HG03095 (cell line): ENCODE results near the gene CCNJ.

Source experiments
- ATAC-seq: cut with Tn5 transposase; IDR thresholded peaks from one replicate; pipeline ENCODE4 v1.9.1; 2021; ENCODE audit warnings: moderate library complexity; ENCODE audit not compliant: unreplicated experiment

CCNJ gene

GRCh38 chr10:96053985-96054384 is 10.6 kb downstream of the CCNJ start:
- ATAC-seq = no peak

GRCh38 chr10:96056787-96057186 is 13.4 kb downstream of the CCNJ start:
- no peak for ATAC-seq

- ATAC-seq = no peak
Observed at GRCh38 chr10:96061232-96061631, 17.8 kb downstream of the CCNJ start.

- ATAC-seq = no peak
Observed at GRCh38 chr10:96072674-96073073, 29.3 kb downstream of the CCNJ start.

GRCh38 chr10:96073722-96074121 is 30.3 kb downstream of the CCNJ start:
- no peak for ATAC-seq

GRCh38 chr10:96074776-96075175 is 31.4 kb downstream of the CCNJ start:
- no peak for ATAC-seq

- ATAC-seq = no peak
Observed at GRCh38 chr10:96075977-96076376, 32.6 kb downstream of the CCNJ start.

- ATAC-seq = no peak
Observed at GRCh38 chr10:96077156-96077555, 33.8 kb downstream of the CCNJ start.

GRCh38 chr10:96082153-96082552 is 38.8 kb downstream of the CCNJ start:
- ATAC-seq = no peak

- no peak for ATAC-seq
Observed at GRCh38 chr10:96082748-96083147, 39.4 kb downstream of the CCNJ start.

- no peak for ATAC-seq
Observed at GRCh38 chr10:96089116-96089515, 45.7 kb downstream of the CCNJ start.

- ATAC-seq = peak; percentile 85
Observed at GRCh38 chr10:96089670-96090462, 46.5 kb downstream of the CCNJ start.

GRCh38 chr10:96090463-96090800 is 47.0 kb downstream of the CCNJ start:
- no peak for ATAC-seq

GRCh38 chr10:96092999-96093767 is 49.8 kb downstream of the CCNJ start:
- ATAC-seq = no peak

GRCh38 chr10:96093948-96094347 is 50.6 kb downstream of the CCNJ start:
- ATAC-seq = no peak

GRCh38 chr10:96096958-96097357 is 53.6 kb downstream of the CCNJ start:
- no peak for ATAC-seq

GRCh38 chr10:96097865-96098264 is 54.5 kb downstream of the CCNJ start:
- no peak for ATAC-seq

- no peak for ATAC-seq
Observed at GRCh38 chr10:96107623-96108038, 64.2 kb downstream of the CCNJ start.
